SK-N-SH treated with all-trans-retinoic acid at 6 μM for 48 hours (cell line): ENCODE data around the gene CNN2.

Experiments used
- CREB5 ChIP-seq: fragments of 250-450 bp; sonication (Bioruptor Pico); IDR thresholded peaks from 2 replicates; pipeline ENCODE4 v1.5.1; 2020; ENCODE audit warnings: low read depth, mild to moderate bottlenecking, moderate library complexity
- OSR1 ChIP-seq: fragments of 250-450 bp; sonication (Bioruptor Pico); IDR thresholded peaks from 2 replicates; pipeline ENCODE4 v1.8.0; 2022; ENCODE audit warnings: moderate library complexity, mild to moderate bottlenecking, inconsistent platforms
- SNAI2 ChIP-seq: fragments of 250-450 bp; sonication (Bioruptor Pico); IDR thresholded peaks from 2 replicates; pipeline ENCODE4 v1.5.0; 2020; ENCODE audit warnings: mild to moderate bottlenecking, moderate library complexity
- TCF4 ChIP-seq: fragments of 250-450 bp; sonication (Bioruptor Pico); IDR thresholded peaks from 2 replicates; pipeline ENCODE4 v1.8.0; 2021; ENCODE audit warnings: mild to moderate bottlenecking, moderate library complexity, borderline replicate concordance
- TOX ChIP-seq: fragments of 250-450 bp; sonication (Bioruptor Pico); IDR thresholded peaks from 2 replicates; pipeline ENCODE4 v1.8.0; 2021; ENCODE audit warnings: mild to moderate bottlenecking, moderate library complexity, borderline replicate concordance
- TF ChIP-seq, protein P1 (sequence below): fragments of 250-450 bp; sonication (Bioruptor Pico); IDR thresholded peaks from 2 replicates; pipeline ENCODE4 v1.5.1; 2021; ENCODE audit warnings: mild to moderate bottlenecking, moderate library complexity

GRCh38 chr19:1014161-1015060, 12.0 kb upstream of the CNN2 start:
- TF ChIP-seq TCF4 (CRISPR knock-in tag) (no peak), SNAI2 (CRISPR knock-in tag) (no peak), TOX (no peak), CREB5 (CRISPR knock-in tag) (no peak), OSR1 (CRISPR knock-in tag) (no peak)
- TF ChIP-seq, protein P1, sequence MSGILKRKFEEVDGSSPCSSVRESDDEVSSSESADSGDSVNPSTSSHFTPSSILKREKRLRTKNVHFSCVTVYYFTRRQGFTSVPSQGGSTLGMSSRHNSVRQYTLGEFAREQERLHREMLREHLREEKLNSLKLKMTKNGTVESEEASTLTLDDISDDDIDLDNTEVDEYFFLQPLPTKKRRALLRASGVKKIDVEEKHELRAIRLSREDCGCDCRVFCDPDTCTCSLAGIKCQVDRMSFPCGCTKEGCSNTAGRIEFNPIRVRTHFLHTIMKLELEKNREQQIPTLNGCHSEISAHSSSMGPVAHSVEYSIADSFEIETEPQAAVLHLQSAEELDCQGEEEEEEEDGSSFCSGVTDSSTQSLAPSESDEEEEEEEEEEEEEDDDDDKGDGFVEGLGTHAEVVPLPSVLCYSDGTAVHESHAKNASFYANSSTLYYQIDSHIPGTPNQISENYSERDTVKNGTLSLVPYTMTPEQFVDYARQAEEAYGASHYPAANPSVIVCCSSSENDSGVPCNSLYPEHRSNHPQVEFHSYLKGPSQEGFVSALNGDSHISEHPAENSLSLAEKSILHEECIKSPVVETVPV, result no peak
